Smooth muscle cell (in vitro differentiated cells): Measurements from ENCODE around the gene DENND1A. TPM values are rescaled to one million over a fixed set of nuclear protein-coding genes. Genes with fewer than 3 reads are reported as not detected.
A peak's percentile ranks its signal among the peaks of the same experiment; 100 is the strongest.

Experiments
- DNase-seq: peaks from one replicate; lab custom pipeline; 2025; ENCODE audit not compliant: unreplicated experiment; lab: John Stamatoyannopoulos, UW
- H2AFZ ChIP-seq: fragments of 200-600 bp; sonication (generic); 2 replicates; pipeline ENCODE4 v1.6.0; 2016; ENCODE audit warnings: antibody characterized with exemption, low read depth, mild to moderate bottlenecking
- H3F3A ChIP-seq: fragments of 200-600 bp; sonication (generic); 2 replicates; pipeline ENCODE4 v1.6.0; 2017; ENCODE audit warnings: antibody characterized with exemption, low read depth
- H3K27ac ChIP-seq: fragments of 200-600 bp; sonication (generic); 2 replicates; pipeline ENCODE4 v1.5.1; 2016; ENCODE audit warnings: low read depth, mild to moderate bottlenecking
- H3K27me3 ChIP-seq: fragments of 200-600 bp; sonication (generic); 2 replicates; pipeline ENCODE4 v1.6.1; 2016; ENCODE audit warnings: low read depth, mild to moderate bottlenecking
- H3K36me3 ChIP-seq: fragments of 200-600 bp; sonication (generic); 2 replicates; pipeline ENCODE4 v1.5.1; 2016; ENCODE audit warnings: low read depth
- H3K4me1 ChIP-seq: fragments of 200-600 bp; sonication (generic); 2 replicates; pipeline ENCODE4 v1.5.1; 2016; ENCODE audit warnings: low read depth
- H3K4me2 ChIP-seq: fragments of 200-600 bp; sonication (generic); 2 replicates; pipeline ENCODE4 v1.6.0; 2016; ENCODE audit warnings: mild to moderate bottlenecking
- H3K4me3 ChIP-seq: fragments of 200-600 bp; sonication (generic); 2 replicates; pipeline ENCODE4 v1.5.1; 2016; ENCODE audit warnings: mild to moderate bottlenecking
- H3K79me2 ChIP-seq: fragments of 200-600 bp; sonication (generic); 2 replicates; pipeline ENCODE4 v1.6.0; 2016; ENCODE audit warnings: low read depth, mild to moderate bottlenecking
- H3K9ac ChIP-seq: fragments of 200-600 bp; sonication (generic); 2 replicates; pipeline ENCODE4 v1.6.0; 2016; ENCODE audit warnings: low read depth
- H3K9me3 ChIP-seq: fragments of 200-600 bp; sonication (generic); replicated peaks from 2 replicates; pipeline ENCODE4 v1.5.1; 2016; ENCODE audit warnings: low read depth
- H4K20me1 ChIP-seq: fragments of 200-600 bp; sonication (generic); 2 replicates; pipeline ENCODE4 v1.6.0; 2016; ENCODE audit warnings: low read depth
- CTCF ChIP-seq: fragments of 200-600 bp; sonication (generic); IDR thresholded peaks from 2 replicates; pipeline ENCODE4 v1.5.1; 2017; ENCODE audit warnings: borderline replicate concordance, mild to moderate bottlenecking, antibody characterized with exemption; ENCODE audit not compliant: insufficient read depth, poor library complexity, severe bottlenecking
- WGBS: methylation state at CpG from one replicate; pipeline ENCODE4 v1.1.7; 2016; ENCODE audit warnings: low lambda C conversion rate; 5-methylcytosine and 5-hydroxymethylcytosine counted together
- polyA plus RNA-seq: library from polyadenylated mRNA; unstranded; fragments of >200 nt; fragmentation: Nextera tagmentation; extraction: Ambion mirVana; gene quantifications from 2 replicates; pipeline ENCODE4 v1.2.1, GENCODE V29; 2016
- total RNA-seq: library from RNA; depleted of rRNA; stranded (reverse); fragments of >200 nt; gene quantifications from 2 replicates; pipeline ENCODE4 v1.2.3, GENCODE V29; 2014

Gene DENND1A
- total and polyA plus RNA-seq, 2 experiments from 2014 or later = 8.1 to 20.2 TPM

- H3K36me3 ChIP-seq = no peaks in the 10 kb centered on the region
- no peak overlapping the region for H2AFZ ChIP-seq
- H4K20me1 ChIP-seq = no peaks in the 10 kb centered on the region
- H3F3A ChIP-seq = peaks cover 15% of the 10 kb centered on the region
- 40% methylated on average over 10 of the region's 10 CpGs for WGBS
- peaks cover 59% of the 10 kb centered on the region for H3K4me1 ChIP-seq
- H3K79me2 ChIP-seq = peaks cover 22% of the 10 kb centered on the region
- no peaks in the 10 kb centered on the region for H3K9me3 ChIP-seq
- no peaks in the 10 kb centered on the region for H3K27me3 ChIP-seq
- no peak overlapping the region for H3K9ac ChIP-seq
- no peak for DNase-seq
- no peak overlapping the region for H3K4me3 ChIP-seq
- H3K4me2 ChIP-seq = peak overlapping the region; percentile 7
- TF ChIP-seq CTCF = no peak
- H3K27ac ChIP-seq = no peak overlapping the region
Observed at GRCh38 chr9:123358181-123358905, 571.6 kb downstream of the DENND1A start.

- no peak overlapping the region for H3K9ac ChIP-seq
- WGBS = 97% methylated on average over 2 of the region's 2 CpGs
- TF ChIP-seq CTCF = no peak
Observed at GRCh38 chr9:123357743-123358059, 572.2 kb downstream of the DENND1A start.

GRCh38 chr9:123356851-123357742 lies 572.8 kb downstream of the DENND1A start:
- Histone ChIP-seq H2AFZ (no peak overlapping the region), H3K36me3 (no peaks in the 10 kb centered on the region), H3K4me3 (peak overlapping the region; percentile 44), H4K20me1 (no peaks in the 10 kb centered on the region), H3F3A (peaks cover 15% of the 10 kb centered on the region), H3K4me2 (peak overlapping the region; percentile 84), H3K27me3 (no peaks in the 10 kb centered on the region), H3K79me2 (peaks cover 22% of the 10 kb centered on the region), H3K9me3 (no peaks in the 10 kb centered on the region), H3K9ac (no peak overlapping the region), H3K4me1 (peaks cover 55% of the 10 kb centered on the region), H3K27ac (no peak overlapping the region)
- TF ChIP-seq CTCF = no peak
- WGBS = 47% methylated on average over 16 of the region's 19 CpGs
- no peak for DNase-seq

More at GRCh38 chr9:123357743-123358059, 572.2 kb downstream of the DENND1A start:
- peaks cover 59% of the 10 kb centered on the region for H3K4me1 ChIP-seq
- no peaks in the 10 kb centered on the region for H3K36me3 ChIP-seq
- H3K27ac ChIP-seq = no peak overlapping the region
- peak overlapping the region; percentile 84 for H3K4me2 ChIP-seq
- peaks cover 15% of the 10 kb centered on the region for H3F3A ChIP-seq
- no peaks in the 10 kb centered on the region for H4K20me1 ChIP-seq
- H2AFZ ChIP-seq = no peak overlapping the region
- no peaks in the 10 kb centered on the region for H3K27me3 ChIP-seq
- no peak overlapping the region for H3K4me3 ChIP-seq
- no peaks in the 10 kb centered on the region for H3K9me3 ChIP-seq
- H3K79me2 ChIP-seq = peaks cover 22% of the 10 kb centered on the region
- no peak for DNase-seq
